NCI-H748 treated with DMSO at 0.1 percent for 48 hours (cell line): Measurements from ENCODE around the gene NEU1.

Experiments used
- DNase-seq: peaks from one replicate; lab custom pipeline; 2025; lab: John Stamatoyannopoulos, UW

NEU1 gene

DNA sequence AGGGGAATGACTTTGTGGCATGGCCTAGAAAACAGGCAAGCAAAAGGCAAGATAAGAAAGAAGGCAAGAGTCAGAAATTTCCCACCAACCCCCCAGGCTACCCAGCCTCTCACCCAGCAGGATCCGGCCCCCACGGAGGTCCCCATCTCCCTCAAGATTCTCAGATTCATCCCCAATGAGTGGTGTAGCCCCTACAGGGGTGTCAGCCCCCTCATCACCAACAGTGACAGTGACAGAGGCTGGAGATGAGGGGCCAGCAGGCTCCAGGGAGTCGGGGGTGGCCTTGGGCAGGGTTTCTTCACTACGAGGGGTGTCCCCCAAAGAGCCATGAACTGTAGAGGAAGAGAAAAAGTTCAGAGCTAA lies 33.9 kb upstream of the NEU1 start:
- DNase-seq, result no peak

DNA sequence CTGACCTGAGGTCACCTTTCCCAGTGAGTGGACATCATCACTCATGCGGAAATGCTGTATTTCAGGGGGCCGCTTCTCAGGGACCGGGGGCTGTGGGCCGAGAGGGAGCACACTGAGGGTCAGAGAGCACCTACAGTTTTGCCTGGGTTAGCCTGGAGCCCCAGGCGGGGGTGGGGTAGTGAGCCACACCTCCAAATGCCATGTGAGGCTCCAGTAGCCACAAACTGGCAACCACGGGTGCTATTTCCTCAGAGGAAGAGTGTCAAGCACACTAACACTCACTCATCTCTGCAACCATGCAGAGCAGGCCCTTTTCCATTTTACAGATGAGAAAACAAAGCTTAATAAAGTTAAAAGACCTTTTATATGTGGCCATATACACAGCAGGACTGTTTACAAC lies 30.2 kb upstream of the NEU1 start:
- no peak for DNase-seq

DNA sequence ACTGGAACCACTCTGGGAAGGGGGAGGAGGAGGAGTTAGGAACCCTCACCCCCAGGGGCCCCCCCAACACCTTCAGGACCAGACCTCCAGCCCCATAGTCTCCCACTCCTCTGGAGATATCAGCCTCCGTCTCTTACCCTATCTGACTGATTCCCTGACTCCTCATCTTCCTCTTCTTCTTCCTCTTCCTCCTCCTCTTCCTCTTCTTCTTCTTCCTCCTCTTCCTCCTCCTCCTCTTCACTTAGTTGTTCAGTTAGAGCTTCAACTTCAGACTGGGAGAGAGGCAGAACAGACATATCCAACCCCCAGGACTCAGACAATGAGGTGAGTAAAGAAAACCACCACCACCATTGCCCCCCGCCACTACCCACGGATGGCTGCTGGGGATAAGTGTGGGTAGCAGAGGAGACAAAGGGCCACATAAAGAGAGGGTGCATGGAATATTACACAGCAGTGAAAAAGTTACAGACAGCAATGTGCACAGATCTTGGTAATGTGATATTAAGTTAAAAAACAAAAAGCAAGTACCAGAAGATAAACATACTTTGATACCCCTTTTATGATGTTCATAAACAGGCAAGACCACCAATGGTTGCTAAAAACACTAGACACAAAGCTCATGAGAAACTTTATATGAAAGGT lies 26.8 kb upstream of the NEU1 start:
- no peak for DNase-seq

DNA sequence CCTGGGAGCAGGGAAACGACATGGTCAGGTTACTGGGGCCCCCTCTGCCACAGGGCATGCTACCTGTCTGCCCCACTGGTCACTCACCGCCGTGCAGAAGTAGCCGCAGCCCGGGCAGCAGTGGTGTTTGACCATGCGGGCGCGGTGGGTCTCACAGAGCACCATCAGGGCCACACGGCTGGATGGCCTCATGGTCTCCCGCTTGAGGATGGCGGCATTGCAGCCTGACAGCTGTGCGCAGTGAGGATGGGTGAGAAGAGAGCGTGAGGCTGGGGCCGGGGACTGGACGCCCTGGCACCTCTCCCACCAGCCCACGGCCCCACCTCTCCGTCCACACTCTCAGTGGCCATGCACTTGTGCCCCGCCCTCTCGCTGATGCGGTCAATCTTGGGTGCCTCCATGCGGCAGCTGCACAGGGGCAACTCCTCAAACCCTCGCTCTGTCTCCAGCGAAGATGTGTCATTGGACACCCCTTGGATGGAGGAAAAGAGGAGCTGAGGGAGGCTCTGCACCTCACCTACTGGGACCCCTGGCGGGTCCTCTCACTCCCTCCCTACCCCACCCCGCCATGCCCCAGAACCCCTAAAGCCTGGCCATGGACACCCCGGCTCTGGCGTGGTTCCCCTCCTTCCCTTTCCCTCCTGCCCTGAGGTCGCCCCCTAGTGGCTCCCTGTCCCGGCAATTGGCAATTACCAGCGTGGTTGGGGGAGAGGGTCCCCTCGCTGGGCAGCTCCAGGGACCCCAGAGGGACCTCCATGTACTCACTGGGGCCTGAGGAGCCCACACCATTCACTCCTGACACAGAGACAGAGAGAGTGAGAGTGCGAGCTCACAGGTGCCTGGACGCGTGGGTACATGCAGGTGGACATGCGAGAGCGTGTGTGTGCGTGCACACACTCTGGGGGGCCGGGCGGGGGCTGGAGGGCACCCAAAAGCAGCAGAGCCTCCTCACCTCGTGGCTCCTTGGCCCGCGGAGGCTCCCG lies 25.9 kb upstream of the NEU1 start:
- DNase-seq, result no peak

DNA sequence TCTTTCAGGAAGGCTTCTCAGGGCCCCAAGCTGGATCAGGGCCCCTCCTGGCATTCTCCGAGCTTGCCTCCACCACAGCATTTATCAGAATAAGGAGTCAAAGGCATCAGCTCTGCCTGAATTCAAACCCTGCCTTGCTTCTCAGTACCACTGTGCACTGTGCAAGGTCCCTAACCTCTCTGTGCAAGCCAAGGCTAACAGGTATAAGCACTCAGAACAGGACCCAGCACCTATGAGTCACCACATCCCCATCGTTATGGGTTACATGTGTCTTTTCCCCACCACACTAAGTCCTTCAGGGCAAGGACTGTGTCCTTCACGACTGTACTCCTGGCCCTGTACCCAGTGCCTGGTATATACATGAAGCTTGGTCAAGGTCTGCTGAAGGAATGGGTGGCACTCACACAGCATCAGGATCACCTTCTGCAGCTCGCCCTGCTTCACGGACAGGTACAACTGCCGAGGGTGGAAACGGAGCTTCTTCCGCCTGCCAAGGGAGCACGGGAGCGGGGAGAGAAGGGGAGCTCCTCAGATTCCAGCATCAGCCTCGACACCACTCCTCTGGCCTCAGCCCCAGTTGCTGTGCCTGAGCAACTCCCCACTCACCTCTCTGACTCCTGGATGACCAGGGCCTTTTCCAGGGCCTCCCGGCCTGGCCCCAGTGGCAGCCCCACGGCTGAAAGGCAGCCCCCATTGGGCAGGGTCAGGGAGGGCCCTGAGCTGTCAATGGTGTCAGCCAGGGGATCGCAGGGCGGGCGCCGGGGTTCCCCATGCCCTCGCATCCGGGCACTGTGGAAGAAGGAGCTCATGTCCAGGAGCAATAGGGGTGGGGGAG lies 24.8 kb upstream of the NEU1 start:
- DNase-seq, result no peak

DNA sequence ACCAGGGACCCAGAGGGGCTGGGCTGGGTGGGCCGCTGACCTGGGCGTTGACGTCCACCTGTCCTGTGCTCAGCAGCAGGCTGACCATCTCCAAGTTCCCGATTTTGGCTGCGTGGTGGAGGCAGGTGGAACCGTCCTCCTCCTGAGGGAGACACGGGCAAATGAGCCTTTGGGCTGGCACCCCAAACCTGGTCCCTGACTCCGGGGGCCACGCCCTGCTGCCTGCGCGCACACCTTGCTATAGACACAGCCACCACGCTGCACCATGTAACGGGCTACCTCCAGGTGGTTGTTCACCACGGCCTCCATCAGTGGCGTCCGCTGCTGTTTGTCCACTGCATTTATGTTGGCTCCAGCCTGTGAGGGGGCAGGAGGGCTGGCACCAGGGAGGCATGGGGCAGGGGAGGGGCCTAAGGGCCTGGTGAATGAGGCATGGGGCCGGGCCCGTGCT lies 23.9 kb upstream of the NEU1 start:
- DNase-seq, result no peak

DNA sequence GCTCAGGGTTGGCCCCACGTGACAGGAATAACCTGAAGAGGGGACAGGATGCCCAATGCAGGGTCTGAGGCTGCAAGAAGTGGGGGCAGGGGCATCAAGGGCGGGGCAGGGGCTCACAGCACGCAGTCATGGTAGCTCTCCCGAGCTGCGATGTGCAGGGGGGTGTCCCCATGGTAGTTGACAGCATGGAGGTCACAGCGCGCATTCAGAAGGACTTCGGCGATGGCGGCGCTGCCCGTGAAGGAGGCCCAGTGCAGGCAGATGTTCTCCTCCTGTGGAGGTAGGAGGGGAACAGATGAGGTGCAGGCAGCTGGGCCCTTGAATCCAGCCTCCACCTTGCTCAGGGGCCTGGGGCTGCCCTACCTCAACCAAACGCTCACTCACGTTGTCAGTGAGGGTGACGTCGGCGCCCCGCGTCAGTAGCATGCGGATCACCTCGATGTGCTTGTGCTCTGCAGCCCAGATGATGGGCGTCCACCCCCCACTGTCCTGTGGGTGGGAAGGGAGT lies 22.0 kb upstream of the NEU1 start:
- no peak for DNase-seq

DNA sequence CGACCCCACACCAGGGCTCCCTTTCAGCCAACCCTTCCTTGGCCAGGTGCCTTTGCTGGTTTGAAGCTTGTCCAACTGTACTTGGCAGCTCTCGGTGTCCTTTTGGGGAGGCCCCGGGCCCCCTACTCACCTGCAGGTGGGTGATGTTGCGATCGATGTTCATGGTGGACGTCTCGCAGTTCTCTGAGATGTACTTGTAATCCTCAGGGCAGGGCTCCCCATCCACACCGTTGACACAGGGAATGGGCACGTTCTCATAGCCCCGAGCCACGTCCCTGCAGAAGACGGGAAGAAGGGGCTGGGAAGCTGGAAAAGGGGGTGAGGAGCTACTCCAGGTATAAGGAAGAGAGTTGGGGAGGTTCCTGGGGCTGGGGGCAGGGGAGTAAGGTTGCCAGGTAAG lies 21.1 kb upstream of the NEU1 start:
- DNase-seq, result no peak

DNA sequence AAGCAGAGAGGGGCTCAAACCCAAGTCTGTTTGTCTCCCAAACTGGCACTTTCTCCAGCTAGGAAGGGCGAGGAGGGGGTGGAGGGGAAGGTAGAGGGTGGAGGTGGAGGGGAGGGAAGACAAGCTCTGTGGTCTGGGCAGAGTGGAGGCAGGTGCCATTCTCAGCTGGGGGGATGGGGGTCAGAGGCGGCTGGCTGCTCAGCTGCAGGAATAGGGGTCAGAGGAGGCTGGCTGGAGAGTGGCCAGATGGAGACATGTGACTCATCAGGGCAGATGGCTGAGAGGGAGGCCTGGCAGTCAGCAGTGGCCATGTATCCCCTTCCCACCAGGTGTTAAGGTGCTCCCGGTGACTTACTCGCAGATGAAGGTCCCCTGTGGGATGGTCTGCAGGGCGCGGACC lies 19.7 kb upstream of the NEU1 start:
- DNase-seq, result no peak

DNA sequence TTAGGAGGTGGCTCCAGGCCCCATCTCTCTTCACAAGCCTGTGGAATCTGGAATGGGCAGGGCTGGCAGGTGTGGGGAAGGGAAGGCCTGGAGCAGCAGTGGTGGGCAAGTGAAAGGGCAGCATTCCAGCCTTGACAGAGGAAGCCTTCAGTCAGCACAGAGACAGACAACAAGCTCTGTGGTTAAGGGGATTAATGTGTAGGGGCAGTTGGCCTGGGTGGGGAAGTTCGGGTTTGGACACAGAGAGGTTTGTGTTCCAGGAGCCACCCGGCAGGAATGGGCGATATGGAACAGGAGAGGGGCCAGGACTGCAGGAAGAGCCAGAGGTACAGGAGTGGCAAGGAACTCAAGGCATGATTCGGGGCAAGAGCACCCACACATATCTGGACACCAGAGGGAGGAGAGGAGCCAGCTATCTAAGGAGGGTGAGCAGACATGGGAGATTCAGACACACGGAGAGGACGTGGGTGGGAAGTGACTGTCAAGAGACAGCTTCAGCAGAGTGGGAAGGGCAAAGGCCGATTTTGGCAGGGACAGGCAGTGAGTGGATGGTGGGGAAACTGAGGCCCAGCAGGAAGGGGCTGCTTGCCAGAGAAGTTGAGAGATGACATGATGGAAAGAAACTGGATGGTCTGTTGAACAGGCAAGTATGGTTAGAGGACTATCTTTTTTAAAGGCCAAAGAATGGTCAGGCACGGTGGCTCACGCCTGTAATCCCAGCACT lies 18.7 kb upstream of the NEU1 start:
- no peak for DNase-seq

DNA sequence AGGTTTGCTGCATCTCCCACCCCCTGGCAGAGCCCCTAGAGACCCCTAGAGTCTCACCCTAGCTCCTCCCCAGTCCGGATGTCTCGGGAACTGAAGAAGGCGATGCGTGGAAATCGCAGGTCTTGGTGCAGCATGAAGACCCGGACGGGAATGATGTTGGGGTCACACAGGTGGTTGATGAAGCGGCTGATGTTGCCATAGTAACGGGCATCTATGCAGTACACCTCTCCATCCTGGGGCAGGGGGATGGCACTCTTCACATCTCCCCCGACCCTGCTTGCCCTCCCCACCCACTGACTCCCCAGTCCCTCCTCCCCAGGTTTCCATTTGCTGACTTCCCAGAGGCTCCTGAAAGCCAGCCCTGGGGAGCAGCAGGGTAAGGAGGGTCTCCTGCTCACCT lies 18.0 kb upstream of the NEU1 start:
- DNase-seq, result no peak

DNA sequence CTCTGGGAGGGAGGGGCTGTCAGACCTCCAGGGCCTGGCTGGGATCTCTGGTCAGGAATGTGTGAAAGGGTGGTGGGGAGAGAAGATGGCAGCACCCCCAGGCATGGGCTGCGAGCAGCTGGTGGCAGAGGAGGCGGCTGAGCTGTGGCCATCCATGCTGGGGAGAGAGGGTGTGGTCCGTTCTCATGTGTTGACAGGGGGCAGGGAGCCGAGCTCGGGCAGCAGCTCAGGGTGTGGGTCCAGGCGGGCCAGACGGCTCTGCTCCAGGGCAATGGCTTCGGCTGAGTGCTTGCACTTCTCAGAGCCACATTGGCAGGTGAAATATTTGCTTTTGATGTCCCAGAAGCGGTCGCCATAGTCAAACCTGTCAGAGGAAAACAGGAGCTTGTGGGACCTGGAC lies 17.3 kb upstream of the NEU1 start:
- DNase-seq, result no peak

DNA sequence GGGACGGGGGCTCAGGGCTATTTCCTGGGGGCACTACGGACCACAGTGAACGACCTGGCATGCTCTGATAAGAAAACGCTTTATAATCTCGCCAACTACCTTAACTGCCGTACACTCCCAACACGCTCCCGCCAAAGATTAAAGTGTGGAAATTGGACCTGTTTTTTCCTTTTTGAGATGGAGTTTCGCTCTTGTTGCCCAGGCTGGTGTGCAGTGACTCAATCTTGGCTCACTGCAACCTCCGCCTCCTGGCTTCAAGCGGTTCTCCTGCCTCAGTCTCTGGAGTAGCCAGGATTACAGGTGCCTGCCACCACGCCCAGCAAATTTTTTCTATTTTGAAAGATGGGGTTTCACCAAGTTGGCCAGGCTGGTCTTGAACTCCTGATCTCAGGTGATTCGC lies 16.5 kb upstream of the NEU1 start:
- DNase-seq, result no peak

DNA sequence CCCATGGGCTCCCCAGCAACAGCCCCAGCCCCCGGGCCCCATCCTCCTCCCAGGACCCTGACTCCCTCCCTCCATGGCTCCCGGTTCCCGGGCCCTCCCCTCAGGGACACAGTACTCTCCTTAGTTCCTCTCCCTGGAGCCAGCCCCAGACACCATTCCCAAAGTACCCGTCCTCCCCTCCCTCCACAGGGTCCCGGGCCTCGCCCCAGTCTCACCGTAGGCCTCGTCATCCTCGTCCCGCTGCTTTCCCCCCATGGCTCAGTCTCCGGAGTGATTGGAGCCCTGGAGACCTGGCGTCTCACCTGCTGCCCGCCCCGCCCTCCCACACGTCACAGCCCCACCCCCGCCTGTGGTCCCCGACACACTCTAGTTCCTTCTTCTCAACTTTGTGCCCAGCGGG lies 16.1 kb upstream of the NEU1 start, which contains the start of gene SLC44A4:
Gene SLC44A4, minus strand, starts transcription at position 272 of the 400 bp plus-strand sequence. Its CDS starts 17 bp downstream, at position 255.
- no peak for DNase-seq

DNA sequence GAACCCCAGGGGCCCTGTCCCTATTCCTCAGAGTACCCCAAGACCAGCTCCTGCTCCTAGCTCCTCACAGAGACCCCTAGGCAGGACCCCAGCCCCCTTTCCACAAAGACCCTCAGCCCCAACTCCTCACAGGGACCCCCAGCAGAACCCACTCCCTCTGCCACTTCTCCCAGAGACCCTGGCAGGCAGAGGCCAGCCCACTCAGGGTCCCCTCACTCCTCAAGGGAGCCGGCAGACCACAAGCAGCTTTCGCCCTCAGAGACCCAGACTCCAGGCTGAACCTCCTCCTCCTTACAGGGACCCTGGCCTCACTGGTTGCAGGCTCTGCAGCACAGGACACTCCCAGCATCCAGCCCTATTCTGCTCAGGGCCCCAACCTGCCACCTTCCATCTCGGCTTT lies 15.6 kb upstream of the NEU1 start:
- no peak for DNase-seq

DNA sequence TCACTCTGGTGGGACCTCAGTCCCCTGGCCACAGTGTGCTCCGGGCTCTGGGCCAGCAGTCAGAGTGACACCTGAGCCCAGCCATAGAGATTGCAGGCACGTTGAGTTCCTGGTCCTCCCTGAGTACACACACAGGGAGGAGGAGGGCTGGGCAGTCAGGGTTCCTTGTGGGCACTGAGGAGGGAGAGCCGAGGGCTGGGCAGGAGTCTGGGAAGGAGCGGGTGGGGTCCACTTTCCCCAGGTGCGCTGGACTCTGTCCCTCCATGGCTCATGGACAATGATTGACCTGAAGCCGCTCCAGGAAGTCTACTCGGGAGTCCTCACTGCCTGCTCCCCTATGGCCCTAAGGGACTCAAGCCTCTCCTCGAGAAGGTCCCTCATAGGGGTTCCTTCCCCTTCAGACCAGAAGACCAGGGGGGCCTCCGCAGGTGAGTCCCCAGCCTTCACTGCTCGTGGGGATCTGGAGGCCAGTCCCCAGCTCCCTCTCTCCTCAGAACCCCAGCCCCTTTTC lies 15.1 kb upstream of the NEU1 start:
- no peak for DNase-seq

DNA sequence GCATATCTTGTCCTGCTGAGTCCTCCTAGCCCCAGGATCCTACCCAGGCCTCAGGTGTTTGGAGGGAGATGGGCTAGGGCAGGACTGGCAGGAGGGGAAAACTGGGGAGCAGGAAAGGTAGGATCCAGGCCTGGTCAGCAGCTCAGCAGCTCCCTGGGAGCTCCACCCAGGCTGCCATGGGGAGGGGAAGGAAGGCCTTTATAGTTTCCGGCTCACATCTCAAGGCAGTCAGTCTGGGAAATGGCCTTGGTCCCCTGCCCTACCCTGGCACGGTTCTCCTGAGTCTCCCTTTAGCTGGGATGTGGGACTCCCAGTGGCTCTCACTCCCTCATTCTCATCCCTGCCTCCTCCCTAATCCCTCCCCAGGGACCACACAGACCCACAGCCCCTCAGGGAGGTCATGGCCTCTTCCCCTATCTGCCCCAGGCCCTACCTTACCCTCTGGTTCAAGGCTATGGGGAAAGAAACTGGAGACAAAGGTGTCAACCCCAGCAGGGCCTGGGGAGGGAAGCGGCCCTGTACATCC lies 14.6 kb upstream of the NEU1 start:
- DNase-seq, result no peak

DNA sequence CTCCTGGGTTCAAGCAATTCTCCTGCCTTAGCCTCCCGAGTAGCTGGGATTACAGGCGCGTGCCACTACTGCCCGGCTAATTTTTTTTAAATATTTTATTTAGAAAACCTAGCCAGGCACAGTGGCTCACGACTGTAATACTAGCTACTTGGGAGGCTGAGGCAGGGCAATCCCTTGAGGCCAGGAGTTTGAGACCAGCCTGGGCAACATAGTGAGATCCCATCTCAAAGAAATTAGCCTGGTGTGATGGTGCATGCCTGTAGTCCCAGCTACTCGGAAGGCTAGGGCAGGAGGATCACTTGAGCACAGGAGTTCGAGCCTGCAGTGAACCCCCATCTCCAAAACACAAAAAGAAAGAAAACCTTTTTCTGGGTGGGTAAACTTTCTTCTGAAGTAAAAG lies 13.7 kb upstream of the NEU1 start:
- DNase-seq, result no peak

DNA sequence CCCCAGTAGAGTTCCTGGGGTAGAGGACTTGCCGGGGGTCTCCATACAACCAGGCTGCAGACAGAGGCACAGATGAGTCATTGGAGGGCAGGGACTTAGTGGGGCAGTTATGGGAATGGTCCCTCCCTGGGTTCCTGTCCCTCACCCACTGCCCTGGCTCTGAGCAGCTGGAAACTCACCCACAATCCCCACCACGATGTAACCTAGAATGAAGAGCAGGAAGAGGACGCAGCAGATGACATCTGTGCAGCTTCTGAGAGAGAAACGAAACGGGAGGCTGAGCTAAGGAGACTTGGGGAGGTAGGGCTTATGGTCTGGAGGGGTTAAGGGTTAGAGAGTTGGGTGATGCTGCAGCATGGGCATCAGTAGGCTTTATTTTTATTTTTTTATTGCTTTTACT lies 13.3 kb upstream of the NEU1 start:
- no peak for DNase-seq

DNA sequence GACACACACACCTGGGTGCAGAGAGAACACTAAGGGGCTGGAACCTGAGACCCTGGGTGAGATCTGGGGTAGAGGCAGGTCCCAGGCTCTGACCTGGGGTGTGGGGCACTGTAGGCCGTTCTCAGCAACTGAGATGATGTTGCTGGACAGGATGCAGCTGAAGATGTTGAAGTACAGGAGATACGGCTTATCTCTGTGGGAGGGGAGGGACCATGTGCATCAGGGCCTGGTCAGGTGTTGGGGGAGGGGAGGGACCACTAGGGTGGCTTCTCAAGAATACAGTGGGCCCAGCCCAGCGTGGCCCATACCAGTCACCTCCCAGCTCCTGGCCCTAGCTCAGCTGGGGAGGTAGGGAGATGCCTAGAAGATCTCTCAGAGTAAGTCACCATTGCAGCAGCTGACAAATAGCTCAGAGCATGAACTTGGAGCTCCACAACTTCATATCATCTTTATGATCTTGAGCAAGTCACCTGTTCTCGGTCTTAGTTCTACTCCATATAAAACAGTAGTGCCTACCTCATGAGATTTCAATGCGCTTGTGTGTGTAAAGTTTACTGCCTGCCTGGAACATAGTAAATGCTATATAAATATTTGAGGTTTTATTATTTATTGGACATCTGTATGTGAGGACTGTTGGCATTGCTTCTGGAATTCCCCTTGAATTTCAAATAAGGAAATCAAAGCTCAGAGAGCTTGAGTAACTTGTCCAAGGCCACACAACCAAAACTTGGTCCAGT lies 12.4 kb upstream of the NEU1 start:
- DNase-seq, result no peak
